ENCODE data around the gene ZNF75A.
A peak's percentile ranks its signal among the peaks of the same experiment; 100 is the strongest.
"Not testable (repeated sequence)": the region's sequence is repeated elsewhere in the genome, so short reads cannot be mapped to it uniquely, and the experiment has no call there.

Gene ZNF75A

GRCh38 chr16:3305109-3306068, at the start of gene ZNF75A, which contains the start of gene TIGD7:
TSS of gene ZNF75A (plus strand) at chr16:3305497. CDS start at chr16:3308429, 2,932 bp downstream.
TSS of gene TIGD7 (minus strand) at chr16:3305430. CDS start at chr16:3300614, 4,816 bp downstream.
- peak; percentile 91 for DNase-seq

GRCh38 chr16:3256146-3256865, 49.0 kb upstream of the ZNF75A start, which contains the start of gene MEFV:
TSS of gene MEFV (minus strand) at chr16:3256633. CDS start at chr16:3256587, 46 bp downstream.
- DNase-seq = no peak

- DNase-seq = no peak
Measured at GRCh38 chr16:3256866-3257465, 48.3 kb upstream of the ZNF75A start.

- DNase-seq = no peak
Measured at GRCh38 chr16:3259836-3260235, 45.5 kb upstream of the ZNF75A start.

GRCh38 chr16:3262517-3262916, 42.8 kb upstream of the ZNF75A start:
- no peak for DNase-seq

- peak; percentile 99 for DNase-seq
Measured at GRCh38 chr16:3264137-3265036, 40.9 kb upstream of the ZNF75A start.

GRCh38 chr16:3266873-3267537, 38.3 kb upstream of the ZNF75A start:
- DNase-seq = peak; percentile 55

GRCh38 chr16:3268294-3268693, 37.0 kb upstream of the ZNF75A start:
- DNase-seq = peak; percentile 12

- not testable (repeated sequence) for DNase-seq
Measured at GRCh38 chr16:3270718-3271117, 34.6 kb upstream of the ZNF75A start.

GRCh38 chr16:3271281-3271680, 34.0 kb upstream of the ZNF75A start:
- not testable (repeated sequence) for DNase-seq

- no peak for DNase-seq
Measured at GRCh38 chr16:3274490-3274889, 30.8 kb upstream of the ZNF75A start.

GRCh38 chr16:3274947-3275346, 30.4 kb upstream of the ZNF75A start:
- DNase-seq = no peak

GRCh38 chr16:3276679-3277078, 28.6 kb upstream of the ZNF75A start:
- DNase-seq = no peak

- no peak for DNase-seq
Measured at GRCh38 chr16:3281222-3281820, 24.0 kb upstream of the ZNF75A start.

GRCh38 chr16:3282103-3282729, 23.1 kb upstream of the ZNF75A start:
- DNase-seq = no peak

- peak; percentile 97 for DNase-seq
Measured at GRCh38 chr16:3282730-3283542, 22.4 kb upstream of the ZNF75A start, which contains the start of gene ZNF263. TSS of gene ZNF263 (plus strand) at chr16:3283491. CDS start at chr16:3283819, 328 bp downstream.

- no peak for DNase-seq
Measured at GRCh38 chr16:3283543-3284447, 21.5 kb upstream of the ZNF75A start.

GRCh38 chr16:3285131-3285530, 20.2 kb upstream of the ZNF75A start:
- DNase-seq = no peak
